GM23338 (cell line): ENCODE measurements around the gene TEKT5. TPM values are rescaled to one million over a fixed set of nuclear protein-coding genes. Genes with fewer than 3 reads are reported as not detected.

Experiments
- ATAC-seq: fragments of 200-7000 bp; cut with Tn5 transposase; 3 replicates; pipeline ENCODE4 v1.9.1; 2020
- DNase-seq: peaks from one replicate; pipeline ENCODE4 v3.0.0-alpha.2; 2015; ENCODE audit warnings: low spot score
- H2AFZ ChIP-seq: fragments of 200-600 bp; sonication (generic); 2 replicates; pipeline ENCODE4 v1.8.0; 2016; ENCODE audit warnings: antibody characterized with exemption, mild to moderate bottlenecking, moderate library complexity
- H3F3A ChIP-seq: fragments of 200-600 bp; sonication (generic); replicated peaks from 2 replicates; pipeline ENCODE4 v1.8.0; 2017; ENCODE audit warnings: antibody characterized with exemption, mixed run types, low read depth
- H3K27ac ChIP-seq: fragments of 200-600 bp; sonication (generic); 2 replicates; pipeline ENCODE4 v1.6.1; 2016; ENCODE audit warnings: low read depth
- H3K27me3 ChIP-seq: fragments of 200-600 bp; sonication (generic); 2 replicates; pipeline ENCODE4 v1.8.0; 2016; ENCODE audit warnings: mild to moderate bottlenecking, mixed run types, moderate library complexity; ENCODE audit not compliant: insufficient read depth
- H3K36me3 ChIP-seq: fragments of 200-600 bp; sonication (generic); 2 replicates; pipeline ENCODE4 v1.8.0; 2016; ENCODE audit warnings: mild to moderate bottlenecking; ENCODE audit not compliant: insufficient read depth
- H3K4me1 ChIP-seq: fragments of 200-600 bp; sonication (generic); 2 replicates; pipeline ENCODE4 v1.8.0; 2016; ENCODE audit warnings: mild to moderate bottlenecking, moderate library complexity; ENCODE audit not compliant: insufficient read depth
- H3K4me2 ChIP-seq: fragments of 200-600 bp; sonication (generic); 2 replicates; pipeline ENCODE4 v1.7.1; 2017; ENCODE audit warnings: mixed run types
- H3K4me3 ChIP-seq: fragments of 200-600 bp; sonication (generic); 2 replicates; pipeline ENCODE4 v1.6.1; 2016; ENCODE audit warnings: mixed run types
- H3K79me2 ChIP-seq: fragments of 200-600 bp; sonication (generic); replicated peaks from 2 replicates; pipeline ENCODE4 v1.8.0; 2017; ENCODE audit warnings: mild to moderate bottlenecking; ENCODE audit not compliant: insufficient read depth
- H3K9me2 ChIP-seq: fragments of 200-600 bp; sonication (generic); 2 replicates; pipeline ENCODE4 v1.8.0; 2017; ENCODE audit not compliant: insufficient read depth
- H4K20me1 ChIP-seq: fragments of 200-600 bp; sonication (generic); replicated peaks from 2 replicates; pipeline ENCODE4 v1.8.0; 2017; ENCODE audit warnings: mild to moderate bottlenecking; ENCODE audit not compliant: insufficient read depth
- H3K27ac Mint-ChIP-seq: 2 replicates; pipeline ENCODE4 v1.8.0; 2020; ENCODE audit warnings: inconsistent platforms, mild to moderate bottlenecking, moderate library complexity, mixed read lengths
- H3K27me3 Mint-ChIP-seq: 3 replicates; pipeline ENCODE4 v1.8.0; 2022; ENCODE audit warnings: low read depth, mild to moderate bottlenecking, moderate library complexity, mixed read lengths, inconsistent platforms; ENCODE audit not compliant: insufficient read depth, poor library complexity
- H3K36me3 Mint-ChIP-seq: 3 replicates; pipeline ENCODE4 v1.8.0; 2021; ENCODE audit warnings: low read depth, mild to moderate bottlenecking, inconsistent platforms, moderate library complexity, mixed read lengths
- H3K4me1 Mint-ChIP-seq: 3 replicates; pipeline ENCODE4 v1.8.0; 2020; ENCODE audit warnings: mild to moderate bottlenecking, inconsistent platforms, mixed read lengths
- H3K4me3 Mint-ChIP-seq: 3 replicates; pipeline ENCODE4 v1.8.0; 2021; ENCODE audit warnings: moderate library complexity, mild to moderate bottlenecking, inconsistent platforms, mixed read lengths
- H3K9me3 Mint-ChIP-seq: 3 replicates; pipeline ENCODE4 v1.8.0; 2020; ENCODE audit warnings: moderate library complexity, mild to moderate bottlenecking, inconsistent platforms, mixed read lengths
- CREB1 ChIP-seq: fragments of 250-450 bp; sonication (Bioruptor Pico); IDR thresholded peaks from 2 replicates; pipeline ENCODE4 v1.5.0; 2020; ENCODE audit warnings: low read depth, mild to moderate bottlenecking, moderate library complexity
- CTCF ChIP-seq, 2 experiments: fragments of 200-600 bp in 1 of 2; sonication (generic) in 1 of 2; conservative IDR thresholded peaks; 2 replicates each; pipeline versions ENCODE4 v1.5.1 to v1.6.1; 2016 to 2017; ENCODE audit warnings: antibody characterized with exemption in 2 of 2, low read depth in 2 of 2, mild to moderate bottlenecking in 2 of 2, moderate library complexity in 1 of 2
- ETS1 ChIP-seq: IDR thresholded peaks from 2 replicates; pipeline ENCODE4 v1.6.1; 2016; ENCODE audit warnings: antibody characterized with exemption
- EZH2 ChIP-seq: fragments of 200-600 bp; sonication (generic); IDR thresholded peaks from one replicate; pipeline ENCODE4 v1.8.0; 2017; ENCODE audit warnings: antibody characterized with exemption, mild to moderate bottlenecking, low read depth; ENCODE audit not compliant: unreplicated experiment
- EZH2phosphoT487 ChIP-seq: fragments of 200-600 bp; sonication (generic); IDR thresholded peaks from one replicate; pipeline ENCODE4 v1.8.1; 2018; ENCODE audit warnings: antibody characterized with exemption; ENCODE audit not compliant: unreplicated experiment
- NANOG ChIP-seq: IDR thresholded peaks from 2 replicates; pipeline ENCODE4 v1.6.1; 2016; ENCODE audit warnings: antibody characterized with exemption, borderline replicate concordance
- POLR2AphosphoS5 ChIP-seq: IDR thresholded peaks from 2 replicates; pipeline ENCODE4 v1.6.1; 2016; ENCODE audit warnings: antibody characterized with exemption, low read depth
- REST ChIP-seq: IDR thresholded peaks from one replicate; pipeline ENCODE4 v1.6.1; 2018; ENCODE audit warnings: antibody characterized with exemption; ENCODE audit not compliant: unreplicated experiment
- STAT1 ChIP-seq: IDR thresholded peaks from one replicate; pipeline ENCODE4 v1.6.1; 2016; ENCODE audit warnings: antibody characterized with exemption; ENCODE audit not compliant: unreplicated experiment
- ZNF114 ChIP-seq: fragments of 250-450 bp; sonication (Bioruptor Pico); IDR thresholded peaks from 2 replicates; pipeline ENCODE4 v1.5.0; 2020; ENCODE audit warnings: mild to moderate bottlenecking, moderate library complexity
- ZNF331 ChIP-seq: fragments of 250-450 bp; sonication (Bioruptor Pico); IDR thresholded peaks from 2 replicates; pipeline ENCODE4 v1.5.0; 2020; ENCODE audit warnings: low read depth, mild to moderate bottlenecking, moderate library complexity
- ZNF462 ChIP-seq: fragments of 250-450 bp; sonication (Bioruptor Pico); IDR thresholded peaks from 2 replicates; pipeline ENCODE4 v1.5.0; 2020; ENCODE audit warnings: mild to moderate bottlenecking, moderate library complexity
- polyA plus RNA-seq: library from polyadenylated mRNA; unstranded; fragments of >200 nt; fragmentation: Nextera tagmentation; extraction: Ambion mirVana; gene quantifications from 2 replicates; pipeline ENCODE4 v1.2.1, GENCODE V29; 2016
- total RNA-seq: library from RNA; depleted of rRNA; stranded (reverse); fragments of >200 nt; shearing (Covaris generic); gene quantifications from 2 replicates; pipeline ENCODE4 v1.2.3, GENCODE V29; 2014

The TEKT5 gene
- total and polyA plus RNA-seq, 2 experiments from 2014 or later, result 0.52 TPM; not detected in 1

- TF ChIP-seq ZNF462 (CRISPR knock-in tag), result no peak
- TF ChIP-seq STAT1, result no peak
- TF ChIP-seq CREB1 (CRISPR knock-in tag), result no peak
- TF ChIP-seq POLR2AphosphoS5, result no peak
- TF ChIP-seq EZH2, result no peak
- TF ChIP-seq EZH2phosphoT487, result no peak
- TF ChIP-seq ETS1, result no peak
Measured at GRCh38 chr16:10664720-10665126, 30.0 kb downstream of the TEKT5 start (continued).

- no peaks in the 10 kb centered on the region for H3F3A ChIP-seq
- no peak overlapping the region for H3K4me3 ChIP-seq
- H3K36me3 ChIP-seq, result no peaks in the 10 kb centered on the region
- H2AFZ ChIP-seq, result no peak overlapping the region
- DNase-seq (no peak), ATAC-seq (no peak)
- H3K4me3 Mint-ChIP-seq, result no peak overlapping the region
- no peaks in the 10 kb centered on the region for H3K27me3 ChIP-seq
- H3K27ac Mint-ChIP-seq, result no peak overlapping the region
- H3K4me1 ChIP-seq, result peaks cover 12% of the 10 kb centered on the region
- no peaks in the 10 kb centered on the region for H4K20me1 ChIP-seq
- no peaks in the 10 kb centered on the region for H3K79me2 ChIP-seq
- H3K27ac ChIP-seq, result no peak overlapping the region
- H3K9me2 ChIP-seq, result no peaks in the 10 kb centered on the region
- peaks cover 19% of the 10 kb centered on the region for H3K4me1 Mint-ChIP-seq
- H3K4me2 ChIP-seq, result no peak overlapping the region
- peaks cover 4% of the 10 kb centered on the region for H3K27me3 Mint-ChIP-seq
- peaks cover 15% of the 10 kb centered on the region; the same call in 1 of the 3 replicates for H3K36me3 Mint-ChIP-seq
- H3K9me3 Mint-ChIP-seq, result peaks cover 23% of the 10 kb centered on the region
- no peak for TF ChIP-seq CREB1 (CRISPR knock-in tag)
- TF ChIP-seq CTCF (conservative IDR thresholded peaks at IDR 0.05; ENCODE audit: low read depth in 2 of 2), result no peak
- TF ChIP-seq ETS1, result no peak
- TF ChIP-seq NANOG, result no peak
- TF ChIP-seq STAT1, result no peak
- TF ChIP-seq ZNF114 (CRISPR knock-in tag), result no peak
- no peak for TF ChIP-seq REST
- no peak for TF ChIP-seq POLR2AphosphoS5
- no peak for TF ChIP-seq ZNF331 (CRISPR knock-in tag)
Measured at GRCh38 chr16:10663744-10664143, 31.0 kb downstream of the TEKT5 start.
